Retinal pigment epithelial cell (primary cell): ENCODE data around the gene BCAR3.

ENCODE experiments used
- DNase-seq: peaks from one replicate; pipeline ENCODE4 v3.0.0-alpha.2; 2010; ENCODE audit warnings: low read depth
- H3K4me3 ChIP-seq: 2 replicates; pipeline ENCODE4 v1.5.1; 2011; ENCODE audit warnings: mild to moderate bottlenecking, low read length, control low read depth, moderate library complexity
- TF ChIP-seq, protein P1 (sequence below): conservative IDR thresholded peaks from 2 replicates; pipeline ENCODE4 v1.5.1; 2011; ENCODE audit warnings: low read depth, low read length, control low read depth, inconsistent platforms

BCAR3 gene

GRCh38 chr1:93521618-93522017 lies 160.0 kb downstream of the BCAR3 start:
- TF ChIP-seq, protein P1, sequence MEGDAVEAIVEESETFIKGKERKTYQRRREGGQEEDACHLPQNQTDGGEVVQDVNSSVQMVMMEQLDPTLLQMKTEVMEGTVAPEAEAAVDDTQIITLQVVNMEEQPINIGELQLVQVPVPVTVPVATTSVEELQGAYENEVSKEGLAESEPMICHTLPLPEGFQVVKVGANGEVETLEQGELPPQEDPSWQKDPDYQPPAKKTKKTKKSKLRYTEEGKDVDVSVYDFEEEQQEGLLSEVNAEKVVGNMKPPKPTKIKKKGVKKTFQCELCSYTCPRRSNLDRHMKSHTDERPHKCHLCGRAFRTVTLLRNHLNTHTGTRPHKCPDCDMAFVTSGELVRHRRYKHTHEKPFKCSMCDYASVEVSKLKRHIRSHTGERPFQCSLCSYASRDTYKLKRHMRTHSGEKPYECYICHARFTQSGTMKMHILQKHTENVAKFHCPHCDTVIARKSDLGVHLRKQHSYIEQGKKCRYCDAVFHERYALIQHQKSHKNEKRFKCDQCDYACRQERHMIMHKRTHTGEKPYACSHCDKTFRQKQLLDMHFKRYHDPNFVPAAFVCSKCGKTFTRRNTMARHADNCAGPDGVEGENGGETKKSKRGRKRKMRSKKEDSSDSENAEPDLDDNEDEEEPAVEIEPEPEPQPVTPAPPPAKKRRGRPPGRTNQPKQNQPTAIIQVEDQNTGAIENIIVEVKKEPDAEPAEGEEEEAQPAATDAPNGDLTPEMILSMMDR: no peak
- H3K4me3 ChIP-seq: no peak overlapping the region
- DNase-seq: no peak

DNA sequence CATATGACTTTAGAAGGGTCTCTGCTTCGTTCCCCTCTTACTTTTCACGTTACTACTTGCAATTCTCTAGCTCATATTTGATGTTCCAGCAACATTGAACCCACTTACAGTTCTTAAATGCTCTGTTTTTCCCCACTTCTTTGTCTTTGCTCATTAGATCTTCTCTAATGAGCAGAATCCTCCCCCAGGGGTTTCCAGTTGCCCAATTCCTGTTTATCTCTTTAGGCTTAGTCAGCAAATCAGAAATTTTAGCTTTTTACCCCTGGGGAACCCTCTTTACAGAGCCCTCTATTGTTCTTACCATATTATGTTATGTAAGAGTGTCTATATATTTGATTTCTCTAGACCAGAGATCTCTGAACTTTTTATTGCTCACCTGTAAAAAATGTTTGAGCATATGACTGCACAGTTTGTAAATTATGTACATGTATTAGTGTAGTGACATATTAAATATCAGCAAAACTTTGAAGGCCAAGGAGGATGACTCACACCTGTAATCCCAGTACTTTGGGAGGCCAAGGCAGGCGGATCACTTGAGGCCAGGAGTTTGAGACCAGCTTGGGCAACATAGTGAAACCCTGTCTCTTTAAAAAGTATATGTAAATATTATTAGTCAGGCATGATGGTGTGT lies 162.3 kb downstream of the BCAR3 start:
- DNase-seq: no peak
- H3K4me3 ChIP-seq: no peak overlapping the region
- TF ChIP-seq, protein P1: no peak

GRCh38 chr1:93518516-93518915 lies 163.1 kb downstream of the BCAR3 start:
- DNase-seq: no peak
- TF ChIP-seq, protein P1: no peak
- no peak overlapping the region for H3K4me3 ChIP-seq

GRCh38 chr1:93516164-93516563 lies 165.5 kb downstream of the BCAR3 start:
- DNase-seq: no peak

More at GRCh38 chr1:93516164-93516563, 165.5 kb downstream of the BCAR3 start:
- TF ChIP-seq, protein P1: no peak
- no peak overlapping the region for H3K4me3 ChIP-seq
